NOMO-1 (cell line): Measurements from ENCODE around the gene CNIH2.
"Not testable (repeated sequence)": the region's sequence is repeated elsewhere in the genome, so short reads cannot be mapped to it uniquely, and the experiment has no call there.

Experiments
- DNase-seq, 2 experiments: peaks; one replicate each; lab custom pipeline; 2025; ENCODE audit not compliant: unreplicated experiment in 2 of 2; lab: John Stamatoyannopoulos, UW

Gene CNIH2

GRCh38 chr11:66277471-66278362 is at the start of gene CNIH2:
CNIH2 (plus strand) TSS chr11:66278175; CDS start chr11:66278457, 282 bp downstream.
- no peak for DNase-seq

- DNase-seq: no peak
Measured at GRCh38 chr11:66228521-66228920, 49.5 kb upstream of the CNIH2 start.

- no peak for DNase-seq
Measured at GRCh38 chr11:66230156-66230555, 47.8 kb upstream of the CNIH2 start.

- no peak for DNase-seq
Measured at GRCh38 chr11:66230978-66231377, 47.0 kb upstream of the CNIH2 start.

GRCh38 chr11:66231561-66231960 is 46.4 kb upstream of the CNIH2 start:
- DNase-seq: no peak

GRCh38 chr11:66232769-66233168 is 45.2 kb upstream of the CNIH2 start:
- DNase-seq: no peak

GRCh38 chr11:66233301-66233700 is 44.7 kb upstream of the CNIH2 start:
- no peak for DNase-seq

- DNase-seq: no peak
Measured at GRCh38 chr11:66235141-66235540, 42.8 kb upstream of the CNIH2 start.

- no peak for DNase-seq
Measured at GRCh38 chr11:66237867-66238266, 40.1 kb upstream of the CNIH2 start.

GRCh38 chr11:66238786-66239413 is 39.1 kb upstream of the CNIH2 start:
- no peak for DNase-seq

GRCh38 chr11:66239511-66239910 is 38.5 kb upstream of the CNIH2 start:
- DNase-seq: no peak

GRCh38 chr11:66239998-66240780 is 37.8 kb upstream of the CNIH2 start:
- no peak for DNase-seq

GRCh38 chr11:66240781-66241136 is 37.2 kb upstream of the CNIH2 start:
- DNase-seq: no peak

GRCh38 chr11:66242095-66242765 is 35.7 kb upstream of the CNIH2 start:
- DNase-seq: no peak

GRCh38 chr11:66243782-66244535 is 34.0 kb upstream of the CNIH2 start:
- DNase-seq: no peak

GRCh38 chr11:66247295-66247694 is 30.7 kb upstream of the CNIH2 start:
- DNase-seq: no peak

GRCh38 chr11:66247801-66248200 is 30.2 kb upstream of the CNIH2 start:
- DNase-seq: no peak

GRCh38 chr11:66248903-66249302 is 29.1 kb upstream of the CNIH2 start:
- DNase-seq: no peak

GRCh38 chr11:66251809-66252208 is 26.2 kb upstream of the CNIH2 start:
- no peak for DNase-seq

GRCh38 chr11:66253081-66253480 is 24.9 kb upstream of the CNIH2 start:
- not testable (repeated sequence) for DNase-seq
